ENCODE results near the gene PRKG2. TPM values are rescaled to one million over a fixed set of nuclear protein-coding genes. Genes with fewer than 3 reads are reported as not detected.

PRKG2 gene
- total and polyA plus RNA-seq, 4 donors = 0.03 to 0.14 (median 0.08) TPM; not detected in 1

- TF ChIP-seq ZBTB33 (IDR thresholded peaks at IDR 0.05) (no peak), EGR1 (IDR thresholded peaks at IDR 0.05; ENCODE audit: low read depth in 2 of 2) (no peak), ATF3 (IDR thresholded peaks at IDR 0.05) (no peak), JUND (IDR thresholded peaks at IDR 0.05) (no peak)
Observed at GRCh38 chr4:81039351-81039972, 175.6 kb downstream of the PRKG2 start (continued).

- 79% methylated on average over 1 of the region's 1 CpG for WGBS
- Histone ChIP-seq H3K27ac (ENCODE audit: low read depth in 1 of 2, low read length in 2 of 2) (no peak overlapping the region), H3K4me1 (ENCODE audit: control insufficient read depth in 4 of 4, insufficient read depth in 4 of 4, low read length in 3 of 4) (peaks cover 0 to 3% (median 1%) of the 10 kb centered on the region in 4 donors), H3K9ac (ENCODE audit: low read depth in 1 of 2, low read length in 2 of 2) (no peak overlapping the region), H3K9me3 (ENCODE audit: control insufficient read depth in 4 of 4, low read length in 3 of 4) (no peaks in the 10 kb centered on the region), H3K4me3 (ENCODE audit: low read depth in 1 of 3, low read length in 3 of 3) (no peak overlapping the region), H3K27me3 (ENCODE audit: control insufficient read depth in 4 of 4, insufficient read depth in 4 of 4, low read length in 3 of 4) (peaks cover 0 to 2% (median 0%) of the 10 kb centered on the region in 4 donors), H3K36me3 (ENCODE audit: control insufficient read depth in 4 of 4, insufficient read depth in 3 of 4, low read depth in 1 of 4, low read length in 3 of 4) (no peaks in the 10 kb centered on the region)
- TF ChIP-seq REST (IDR thresholded peaks at IDR 0.05) (no peak), RAD21 (IDR thresholded peaks at IDR 0.05) (no peak), NR2F2 (IDR thresholded peaks at IDR 0.05) (no peak), SP1 (IDR thresholded peaks at IDR 0.05) (no peak), FOXA1 (IDR thresholded peaks at IDR 0.05) (no peak), JUND (IDR thresholded peaks at IDR 0.05) (no peak), RXRA (IDR thresholded peaks at IDR 0.05) (no peak), YY1 (IDR thresholded peaks at IDR 0.05) (no peak), ATF3 (IDR thresholded peaks at IDR 0.05) (no peak), GABPA (IDR thresholded peaks at IDR 0.05 in 1 of 2, conservative IDR thresholded peaks at IDR 0.05 in 1 of 2) (no peak), TAF1 (conservative IDR thresholded peaks at IDR 0.05) (no peak), FOXA2 (IDR thresholded peaks at IDR 0.05) (no peak), MAX (IDR thresholded peaks at IDR 0.05) (no peak), ZBTB33 (IDR thresholded peaks at IDR 0.05) (no peak), HNF4G (IDR thresholded peaks at IDR 0.05) (no peak), EGR1 (IDR thresholded peaks at IDR 0.05; ENCODE audit: low read depth in 2 of 2) (no peak)
- no peak for DNase-seq (ENCODE audit: low spot score)
Observed at GRCh38 chr4:81038636-81039350, 176.2 kb downstream of the PRKG2 start.

Other genes starting within 250 kb of the PRKG2 start
- gene BMP3, start 184.5 kb downstream of the PRKG2 start, total RNA-seq = under 1 TPM in 1 of 2 donors, not detected in 1; 0.47 TPM
- not detected for gene BMP3, start 184.5 kb downstream of the PRKG2 start, polyA plus RNA-seq